ENCODE data around the gene RNGTT. TPM values are rescaled to one million over a fixed set of nuclear protein-coding genes. Genes with fewer than 3 reads are reported as not detected.

The RNGTT gene
- total RNA-seq, 1 donor from 2014 or later = 16.5 TPM

DNA sequence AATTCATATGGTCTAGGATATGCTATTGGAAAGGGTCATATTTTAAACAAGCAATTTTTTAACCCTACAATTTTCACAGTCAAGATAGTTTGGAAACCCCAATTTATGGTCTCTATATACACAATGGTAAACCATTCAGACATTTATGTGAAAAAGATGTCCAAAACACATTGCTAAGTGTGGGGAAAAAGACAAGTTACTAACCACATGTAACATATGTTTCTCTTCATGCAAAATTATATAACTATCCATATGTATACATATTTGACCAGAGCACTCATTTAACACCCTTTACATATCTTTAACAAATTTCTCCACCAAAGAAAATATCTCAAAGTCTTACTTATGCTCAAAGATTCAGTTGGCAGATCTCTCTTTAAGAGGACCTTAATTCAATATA is 110.6 kb downstream of the RNGTT start:
- TF ChIP-seq, protein P1, sequence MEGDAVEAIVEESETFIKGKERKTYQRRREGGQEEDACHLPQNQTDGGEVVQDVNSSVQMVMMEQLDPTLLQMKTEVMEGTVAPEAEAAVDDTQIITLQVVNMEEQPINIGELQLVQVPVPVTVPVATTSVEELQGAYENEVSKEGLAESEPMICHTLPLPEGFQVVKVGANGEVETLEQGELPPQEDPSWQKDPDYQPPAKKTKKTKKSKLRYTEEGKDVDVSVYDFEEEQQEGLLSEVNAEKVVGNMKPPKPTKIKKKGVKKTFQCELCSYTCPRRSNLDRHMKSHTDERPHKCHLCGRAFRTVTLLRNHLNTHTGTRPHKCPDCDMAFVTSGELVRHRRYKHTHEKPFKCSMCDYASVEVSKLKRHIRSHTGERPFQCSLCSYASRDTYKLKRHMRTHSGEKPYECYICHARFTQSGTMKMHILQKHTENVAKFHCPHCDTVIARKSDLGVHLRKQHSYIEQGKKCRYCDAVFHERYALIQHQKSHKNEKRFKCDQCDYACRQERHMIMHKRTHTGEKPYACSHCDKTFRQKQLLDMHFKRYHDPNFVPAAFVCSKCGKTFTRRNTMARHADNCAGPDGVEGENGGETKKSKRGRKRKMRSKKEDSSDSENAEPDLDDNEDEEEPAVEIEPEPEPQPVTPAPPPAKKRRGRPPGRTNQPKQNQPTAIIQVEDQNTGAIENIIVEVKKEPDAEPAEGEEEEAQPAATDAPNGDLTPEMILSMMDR (IDR thresholded peaks at IDR 0.05; ENCODE audit: unreplicated experiment) = no peak

DNA sequence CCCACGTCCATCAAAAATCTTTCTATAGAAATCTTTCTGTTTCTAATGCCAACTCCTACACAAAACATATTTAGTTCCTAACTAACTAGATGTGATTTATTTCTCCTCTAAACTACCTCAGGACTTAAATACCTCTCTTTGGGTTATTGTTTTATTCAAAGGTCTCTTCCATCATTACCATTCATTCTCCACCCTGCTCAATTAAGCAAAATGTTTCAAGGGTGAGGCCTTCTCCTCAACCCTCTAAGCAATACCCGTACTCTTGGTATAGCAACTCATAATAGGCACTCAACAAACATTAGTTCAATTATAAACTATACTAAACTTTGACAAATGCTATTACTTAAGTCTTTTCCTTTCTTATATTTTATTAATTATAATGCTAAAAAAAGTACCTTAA is 111.4 kb downstream of the RNGTT start:
- TF ChIP-seq, protein P1 (IDR thresholded peaks at IDR 0.05; ENCODE audit: unreplicated experiment) = no peak
- H3K4me1 Mint-ChIP-seq (ENCODE audit: low read depth) = no peaks in the 10 kb centered on the region
- H3K27ac Mint-ChIP-seq = no peak overlapping the region
- no peak for DNase-seq (ENCODE audit: low spot score, unreplicated experiment)
- no peaks in the 10 kb centered on the region for H3K27me3 Mint-ChIP-seq
- H3K9me3 Mint-ChIP-seq (ENCODE audit: low read depth) = no peaks in the 10 kb centered on the region
- H3K36me3 Mint-ChIP-seq (ENCODE audit: insufficient read depth) = peaks cover 2% of the 10 kb centered on the region
- H3K4me3 Mint-ChIP-seq (ENCODE audit: low read depth) = no peak overlapping the region

More for the DNA sequence above, 110.6 kb downstream of the RNGTT start:
- Mint-ChIP-seq H3K4me3 (ENCODE audit: low read depth) (no peak overlapping the region), H3K36me3 (ENCODE audit: insufficient read depth) (peaks cover 2% of the 10 kb centered on the region), H3K9me3 (ENCODE audit: low read depth) (no peaks in the 10 kb centered on the region), H3K27ac (no peak overlapping the region), H3K4me1 (ENCODE audit: low read depth) (no peaks in the 10 kb centered on the region), H3K27me3 (no peaks in the 10 kb centered on the region)
- no peak for DNase-seq (ENCODE audit: low spot score, unreplicated experiment)

DNA sequence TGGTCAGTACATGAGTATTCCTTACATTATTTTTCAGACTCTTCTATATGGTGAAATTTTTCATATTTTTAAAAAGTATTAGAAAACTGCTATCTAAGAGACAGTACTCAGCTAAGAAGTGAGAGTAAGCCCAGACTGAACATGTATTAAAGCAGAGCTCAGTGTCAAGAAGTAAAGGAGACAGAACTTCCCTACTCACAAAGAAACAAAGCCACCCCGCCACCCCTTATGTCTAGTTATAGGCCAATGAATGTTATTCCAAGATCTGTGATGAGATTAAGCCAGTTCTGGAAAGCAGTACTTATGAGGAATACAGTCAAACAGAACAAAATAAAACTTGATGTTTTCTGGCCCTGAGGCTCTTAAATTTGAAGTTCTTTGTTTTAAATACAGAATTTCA is 114.5 kb downstream of the RNGTT start:
- TF ChIP-seq, protein P1 (IDR thresholded peaks at IDR 0.05; ENCODE audit: unreplicated experiment) = no peak
- H3K36me3 Mint-ChIP-seq (ENCODE audit: insufficient read depth) = peaks cover 4% of the 10 kb centered on the region
- DNase-seq (ENCODE audit: low spot score, unreplicated experiment) = no peak
- no peaks in the 10 kb centered on the region for H3K9me3 Mint-ChIP-seq (ENCODE audit: low read depth)
- peaks cover 9% of the 10 kb centered on the region for H3K4me1 Mint-ChIP-seq (ENCODE audit: low read depth)
- no peak overlapping the region for H3K27ac Mint-ChIP-seq
- no peak overlapping the region for H3K4me3 Mint-ChIP-seq (ENCODE audit: low read depth)
- H3K27me3 Mint-ChIP-seq = no peaks in the 10 kb centered on the region

DNA sequence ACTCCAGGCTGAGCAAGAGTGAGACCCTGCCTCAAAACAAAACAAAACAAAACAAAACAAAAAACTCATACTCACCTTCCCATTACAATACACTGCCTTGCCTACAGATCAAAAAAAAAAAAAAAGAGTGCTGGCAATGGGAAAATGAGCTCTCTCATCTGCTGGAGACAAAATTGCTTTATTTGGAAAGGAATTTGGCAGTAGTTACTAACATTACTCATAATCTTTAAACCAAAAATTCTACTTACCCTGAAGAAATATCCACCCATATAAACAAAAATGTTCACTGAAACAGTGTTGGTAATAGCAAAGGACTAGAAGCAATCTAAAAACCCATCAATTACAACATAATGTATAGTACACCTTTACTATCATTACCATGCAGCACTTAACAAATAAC is 120.4 kb downstream of the RNGTT start:
- Mint-ChIP-seq H3K36me3 (ENCODE audit: insufficient read depth) (peaks cover 10% of the 10 kb centered on the region), H3K4me3 (ENCODE audit: low read depth) (no peak overlapping the region), H3K9me3 (ENCODE audit: low read depth) (no peaks in the 10 kb centered on the region), H3K4me1 (ENCODE audit: low read depth) (peaks cover 17% of the 10 kb centered on the region), H3K27me3 (no peaks in the 10 kb centered on the region), H3K27ac (no peak overlapping the region)
- TF ChIP-seq, protein P1 (IDR thresholded peaks at IDR 0.05; ENCODE audit: unreplicated experiment) = no peak
- DNase-seq (ENCODE audit: low spot score, unreplicated experiment) = no peak

DNA sequence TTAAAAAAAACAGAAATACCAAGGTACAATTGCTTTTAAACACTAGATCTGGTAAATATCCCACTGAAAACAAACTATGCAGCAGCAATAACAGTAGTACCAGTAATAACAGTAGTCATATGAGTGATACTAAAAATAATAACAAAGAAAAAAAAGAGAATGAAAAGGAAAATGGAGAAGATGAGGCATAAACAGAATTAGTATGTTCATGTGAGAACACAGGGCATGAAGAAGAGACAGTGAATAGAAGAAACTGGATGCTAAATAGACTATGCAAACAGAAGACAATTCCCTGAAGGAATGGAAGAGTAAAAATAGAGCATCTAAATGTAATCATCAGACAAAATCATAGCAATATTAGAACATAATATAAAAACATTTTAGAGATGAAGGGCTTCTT is 121.1 kb downstream of the RNGTT start:
- DNase-seq (ENCODE audit: low spot score, unreplicated experiment) = no peak
- no peaks in the 10 kb centered on the region for H3K27me3 Mint-ChIP-seq
- no peak overlapping the region for H3K4me3 Mint-ChIP-seq (ENCODE audit: low read depth)
- H3K4me1 Mint-ChIP-seq (ENCODE audit: low read depth) = peaks cover 17% of the 10 kb centered on the region
- peaks cover 10% of the 10 kb centered on the region for H3K36me3 Mint-ChIP-seq (ENCODE audit: insufficient read depth)
- H3K9me3 Mint-ChIP-seq (ENCODE audit: low read depth) = no peaks in the 10 kb centered on the region
- no peak overlapping the region for H3K27ac Mint-ChIP-seq
- TF ChIP-seq, protein P1 (IDR thresholded peaks at IDR 0.05; ENCODE audit: unreplicated experiment) = no peak
